ENCODE measurements around the gene NMU.
A peak's percentile ranks its signal among the peaks of the same experiment; 100 is the strongest.

The NMU gene

GRCh38 chr4:55661398-55662056 is 25.4 kb upstream of the NMU start:
- no peak for DNase-seq
- H3K4me3 ChIP-seq (ENCODE audit: low read depth, low read length): no peak overlapping the region
- TF ChIP-seq CTCF (IDR thresholded peaks at IDR 0.05; ENCODE audit: low read depth, low read length): no peak
- 0 out of 2 replicates have a peak, but pooled peaks cover 3% of the 10 kb centered on the region for H3K27me3 ChIP-seq
- H3K4me1 ChIP-seq: no peaks in the 10 kb centered on the region
- no peaks in the 10 kb centered on the region for H3K36me3 ChIP-seq
- H3K9me3 ChIP-seq: no peaks in the 10 kb centered on the region

GRCh38 chr4:55658657-55659056 is 22.6 kb upstream of the NMU start:
- Histone ChIP-seq H3K4me3 (ENCODE audit: low read depth, low read length) (no peak overlapping the region), H3K36me3 (no peaks in the 10 kb centered on the region), H3K27me3 (no peaks in the 10 kb centered on the region), H3K9me3 (no peaks in the 10 kb centered on the region), H3K4me1 (no peaks in the 10 kb centered on the region)
- TF ChIP-seq CTCF (IDR thresholded peaks at IDR 0.05; ENCODE audit: low read depth, low read length): no peak
- DNase-seq: no peak

- H3K4me3 ChIP-seq (ENCODE audit: low read depth, low read length): no peak overlapping the region
- no peaks in the 10 kb centered on the region for H3K9me3 ChIP-seq
- no peaks in the 10 kb centered on the region for H3K36me3 ChIP-seq
- H3K27me3 ChIP-seq: peaks cover 2% of the 10 kb centered on the region; the same call in 1 of the 2 replicates
- no peak for DNase-seq
- H3K4me1 ChIP-seq: no peaks in the 10 kb centered on the region
- no peak for TF ChIP-seq CTCF (IDR thresholded peaks at IDR 0.05; ENCODE audit: low read depth, low read length)
These were observed 18.0 kb upstream of the NMU start for GRCh38 chr4:55654131-55654530.

GRCh38 chr4:55650483-55650882 is 14.4 kb upstream of the NMU start:
- no peak overlapping the region for H3K4me3 ChIP-seq (ENCODE audit: low read depth, low read length)
- H3K9me3 ChIP-seq: no peaks in the 10 kb centered on the region
- H3K36me3 ChIP-seq: no peaks in the 10 kb centered on the region
- peaks cover 18% of the 10 kb centered on the region for H3K27me3 ChIP-seq
- DNase-seq: no peak
- no peaks in the 10 kb centered on the region for H3K4me1 ChIP-seq
- TF ChIP-seq CTCF (IDR thresholded peaks at IDR 0.05; ENCODE audit: low read depth, low read length): no peak

GRCh38 chr4:55637272-55637820 is 1.2 kb upstream of the NMU start:
- peaks cover 34% of the 10 kb centered on the region for H3K27me3 ChIP-seq
- no peaks in the 10 kb centered on the region for H3K36me3 ChIP-seq
- no peak for DNase-seq
- TF ChIP-seq CTCF (IDR thresholded peaks at IDR 0.05; ENCODE audit: low read depth, low read length): no peak
- H3K9me3 ChIP-seq: no peaks in the 10 kb centered on the region
- H3K4me3 ChIP-seq (ENCODE audit: low read depth, low read length): no peak overlapping the region
- no peaks in the 10 kb centered on the region for H3K4me1 ChIP-seq

- Histone ChIP-seq H3K4me3 (ENCODE audit: low read depth, low read length) (peak overlapping the region; percentile 19), H3K27me3 (peaks cover 36% of the 10 kb centered on the region), H3K36me3 (no peaks in the 10 kb centered on the region), H3K4me1 (no peaks in the 10 kb centered on the region), H3K9me3 (no peaks in the 10 kb centered on the region)
- TF ChIP-seq CTCF (IDR thresholded peaks at IDR 0.05; ENCODE audit: low read depth, low read length): no peak
- DNase-seq: no peak
These were observed 530 bp upstream of the NMU start for GRCh38 chr4:55636656-55636999.
